Right cardiac atrium (tissue), 5 donors: Measurements from ENCODE around the gene RPL35. TPM values are rescaled to one million over a fixed set of nuclear protein-coding genes. Genes with fewer than 3 reads are reported as not detected.

Experiments
- ATAC-seq, 2 donors: fragments of 200-7000 bp; cut with Tn5 transposase; one replicate each; pipeline versions ENCODE4 v1.8.0 to v1.9.1; 2020; ENCODE audit warnings: moderate library complexity in 2 of 2, mild to moderate bottlenecking in 1 of 2
- DNase-seq, 3 donors: peaks; one replicate each; pipeline ENCODE4 v3.0.0-alpha.2; 2020
- H3K27ac ChIP-seq: one replicate; pipeline ENCODE4 v1.5.1; 2013; ENCODE audit warnings: mild to moderate bottlenecking, low read length, control low read depth, moderate library complexity
- H3K27me3 ChIP-seq: one replicate; pipeline ENCODE4 v1.6.1; 2013; ENCODE audit not compliant: control insufficient read depth, insufficient read depth
- H3K4me1 ChIP-seq: one replicate; pipeline ENCODE4 v1.6.1; 2013; ENCODE audit warnings: low read length; ENCODE audit not compliant: control insufficient read depth, insufficient read depth
- H3K4me3 ChIP-seq: one replicate; pipeline ENCODE4 v1.5.1; 2013; ENCODE audit warnings: low read length, control low read depth
- H3K9me3 ChIP-seq: one replicate; pipeline ENCODE4 v1.6.1; 2013; ENCODE audit warnings: low read length; ENCODE audit not compliant: control insufficient read depth
- WGBS: extraction: QIAGEN DNeasy Blood & Tissue Kit; methylation state at CpG from one replicate; pipeline ENCODE4 v1.1.7; 2013; 5-methylcytosine and 5-hydroxymethylcytosine counted together
- intact Hi-C, 4 donors: fragments of 100-400 bp; cut with DNase I; formaldehyde crosslinking; loops; one replicate each; pipeline versions ENCODE4 v1.11.0 to v1.14.0; 2022 to 2023
- polyA plus RNA-seq: library from polyadenylated mRNA; stranded (reverse); fragments of 200-250 nt; gene quantifications from one replicate; pipeline ENCODE4 v1.2.3, GENCODE V29; 2013
- total RNA-seq, 4 donors: library from RNA; stranded (reverse); fragmentation: NEBNext Ultra II Directional; extraction: Animal tissue kit (Norgen Biotek cat#: 25700); gene quantifications; one replicate each; pipeline ENCODE4 v1.2.1, GENCODE V29; 2021
- donor health status: healthy with polysubstance abuse.
- donor health status: DM: no; HTN: yes; CAD: no.
- donor health status: DM: no; HTN: no; CAD: no.
- donor health status: DM: no; HTN: yes; CAD: no; lungs with severe emphysema.
- donor health status: DM: yes; HTN: yes; CAD: no.

Gene RPL35
- total and polyA plus RNA-seq, 5 donors: 696 to 2,205 (median 795) TPM

DNA sequence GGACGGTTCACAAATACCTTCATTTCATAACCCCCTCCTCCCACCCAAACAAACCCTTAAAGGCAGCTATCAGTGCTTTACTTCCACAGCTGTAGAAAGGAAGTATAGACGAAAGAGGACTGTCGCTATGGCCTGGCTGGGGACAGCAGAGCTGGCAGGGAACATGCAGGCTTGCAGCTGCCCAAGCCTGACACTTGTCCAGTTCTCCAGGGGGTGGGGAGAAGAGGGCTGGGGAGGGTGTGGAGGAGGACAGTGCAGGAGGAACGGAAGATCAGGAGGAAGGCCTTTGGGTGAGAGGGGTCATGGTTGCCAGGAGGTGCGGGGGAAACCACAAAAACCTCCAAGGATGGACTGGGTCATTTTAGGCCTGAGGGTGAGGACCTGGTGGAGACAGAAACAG is 26.1 kb upstream of the RPL35 start:
- WGBS: 79% methylated on average over 5 of the region's 5 CpGs
- Histone ChIP-seq H3K9me3 (no peaks in the 10 kb centered on the region), H3K4me1 (no peaks in the 10 kb centered on the region), H3K4me3 (no peak overlapping the region), H3K27me3 (no peaks in the 10 kb centered on the region), H3K27ac (no peak overlapping the region)
- DNase-seq (no peak), ATAC-seq (no peak)
- intact Hi-C loops: no loop called here

DNA sequence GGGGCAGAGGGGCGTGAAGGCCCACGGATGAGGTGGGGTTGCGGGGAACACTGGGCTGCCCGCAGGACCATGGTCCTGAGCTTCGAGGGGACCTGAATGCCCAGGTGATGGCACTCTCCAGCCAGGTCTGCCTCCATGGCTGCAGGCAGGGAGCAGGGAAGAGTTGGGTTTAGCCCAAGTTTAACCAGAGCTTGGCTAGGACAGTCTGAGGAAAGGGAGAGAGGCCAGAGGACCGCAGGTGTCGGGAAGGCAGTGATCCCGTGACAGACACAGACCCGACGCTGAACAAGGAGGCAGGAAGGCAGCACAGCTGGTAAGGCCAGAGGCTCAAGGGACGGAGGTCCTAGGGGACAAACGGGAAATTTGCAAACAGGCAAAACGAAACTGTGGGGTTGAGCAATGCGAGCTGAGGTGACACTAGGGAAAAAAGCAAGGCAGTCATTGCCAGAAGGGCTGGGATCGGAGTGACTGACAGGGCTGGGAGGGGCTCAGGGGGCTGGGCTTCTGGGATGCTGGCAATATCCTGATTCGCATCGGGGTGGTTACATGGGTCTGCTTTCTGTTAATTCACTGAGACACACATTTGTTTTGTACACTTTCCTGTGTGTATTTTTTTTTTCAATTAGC is 25.2 kb upstream of the RPL35 start:
- no peak for DNase-seq
- no peaks in the 10 kb centered on the region for H3K27me3 ChIP-seq
- no peaks in the 10 kb centered on the region for H3K4me1 ChIP-seq
- ATAC-seq: no peak
- 84% methylated on average over 17 of the region's 17 CpGs for WGBS
- no peaks in the 10 kb centered on the region for H3K9me3 ChIP-seq
- intact Hi-C loops: no loop called here
- H3K27ac ChIP-seq: no peak overlapping the region
- H3K4me3 ChIP-seq: no peak overlapping the region

DNA sequence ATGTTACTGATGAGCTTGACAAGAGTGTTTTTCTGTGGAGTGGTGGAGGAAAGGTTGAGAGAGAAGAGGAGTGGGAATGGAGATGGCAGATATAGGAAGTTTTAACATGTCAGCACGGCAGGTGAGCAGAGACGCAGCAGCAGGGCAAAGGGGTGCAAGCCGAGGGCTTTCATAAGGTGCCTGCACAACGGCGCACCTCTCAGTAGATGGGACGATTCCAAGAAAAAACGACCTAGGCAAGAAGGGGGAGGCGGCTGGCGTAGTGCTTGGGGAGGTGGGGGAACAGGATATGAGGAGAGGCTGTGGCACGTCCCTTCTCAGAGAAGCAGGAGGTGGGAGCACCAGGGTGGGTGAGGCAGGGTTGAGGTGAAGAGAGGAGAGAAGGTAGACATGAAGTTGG is 24.7 kb upstream of the RPL35 start:
- H3K27me3 ChIP-seq: no peaks in the 10 kb centered on the region
- H3K4me3 ChIP-seq: no peak overlapping the region
- no peak overlapping the region for H3K27ac ChIP-seq
- intact Hi-C loops: no loop called here
- H3K9me3 ChIP-seq: no peaks in the 10 kb centered on the region
- 81% methylated on average over 10 of the region's 10 CpGs for WGBS
- DNase-seq (no peak), ATAC-seq (no peak)
- H3K4me1 ChIP-seq: no peaks in the 10 kb centered on the region

DNA sequence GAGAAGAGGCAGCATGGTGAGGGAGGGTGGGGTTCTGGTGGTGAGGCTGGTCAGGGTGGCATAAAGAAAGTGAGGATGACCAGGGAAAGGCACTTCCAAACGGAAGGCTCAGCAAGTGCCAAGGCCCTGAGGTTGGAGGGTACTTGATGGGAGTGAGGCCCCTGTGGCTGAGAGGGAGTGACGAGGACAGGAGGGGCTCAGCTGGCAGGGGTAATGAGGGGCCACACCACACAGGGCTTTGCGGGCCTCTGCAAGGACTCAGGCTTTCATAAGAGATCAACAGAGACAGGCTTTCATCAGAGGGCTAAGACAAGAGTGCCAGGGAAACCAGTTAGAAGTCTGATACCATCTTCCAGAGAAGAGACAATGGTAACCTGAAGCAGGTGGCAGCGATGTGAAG is 23.8 kb upstream of the RPL35 start:
- no peaks in the 10 kb centered on the region for H3K27me3 ChIP-seq
- H3K27ac ChIP-seq: no peak overlapping the region
- DNase-seq: no peak
- no peaks in the 10 kb centered on the region for H3K9me3 ChIP-seq
- intact Hi-C loops: no loop called here
- WGBS: 92% methylated on average over 4 of the region's 4 CpGs
- no peaks in the 10 kb centered on the region for H3K4me1 ChIP-seq
- H3K4me3 ChIP-seq: no peak overlapping the region
- no peak for ATAC-seq

DNA sequence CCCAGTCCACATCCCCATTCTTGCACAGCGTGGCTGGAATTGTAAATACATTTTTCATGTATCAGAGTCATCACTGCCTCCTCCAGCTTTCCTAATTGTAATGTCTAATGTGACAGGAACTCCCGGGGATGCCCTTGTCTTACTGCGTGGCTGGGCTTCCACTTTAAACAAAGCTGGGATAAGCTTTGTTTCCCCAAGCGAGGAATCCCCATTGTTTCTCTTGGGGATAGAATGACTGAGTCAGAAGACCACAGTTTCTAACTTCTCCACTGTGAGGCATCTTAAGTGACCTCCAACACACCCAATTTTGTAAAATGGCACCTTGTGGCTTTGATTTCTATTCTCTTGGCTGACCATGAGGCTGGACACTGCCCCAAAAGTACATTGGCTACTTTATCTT is 22.6 kb upstream of the RPL35 start:
- ATAC-seq (no peak), DNase-seq (no peak)
- Histone ChIP-seq H3K27ac (no peak overlapping the region), H3K4me1 (no peaks in the 10 kb centered on the region), H3K27me3 (no peaks in the 10 kb centered on the region), H3K4me3 (no peak overlapping the region), H3K9me3 (no peaks in the 10 kb centered on the region)
- intact Hi-C loops: no loop called here
- 74% methylated on average over 4 of the region's 4 CpGs for WGBS

DNA sequence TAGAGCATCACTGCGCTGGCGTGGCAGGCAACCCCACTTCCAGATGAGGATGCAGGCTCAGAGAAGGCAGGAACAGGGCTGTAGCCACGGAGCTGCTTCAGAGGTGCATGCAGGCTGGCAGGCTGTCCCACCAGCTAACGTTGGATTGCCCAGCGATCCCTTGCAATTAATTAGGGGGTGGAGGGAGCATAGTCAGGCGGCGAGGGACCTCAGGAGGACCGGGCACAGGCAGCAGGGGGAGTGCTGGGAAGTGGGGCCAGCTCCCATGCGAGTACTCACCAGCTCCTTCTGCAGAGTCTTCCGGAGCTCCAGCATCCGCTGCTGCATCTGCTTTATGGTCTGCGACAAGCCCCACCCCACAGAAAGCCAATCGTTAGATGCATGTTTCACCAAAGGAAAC is 20.5 kb upstream of the RPL35 start:
- intact Hi-C loops: no loop called here
- Histone ChIP-seq H3K4me1 (no peaks in the 10 kb centered on the region), H3K9me3 (no peaks in the 10 kb centered on the region), H3K27ac (no peak overlapping the region), H3K4me3 (no peak overlapping the region), H3K27me3 (no peaks in the 10 kb centered on the region)
- ATAC-seq (peak in 1 of 2 donors; percentile 13), DNase-seq (no peak)
- WGBS: 72% methylated on average over 13 of the region's 13 CpGs

DNA sequence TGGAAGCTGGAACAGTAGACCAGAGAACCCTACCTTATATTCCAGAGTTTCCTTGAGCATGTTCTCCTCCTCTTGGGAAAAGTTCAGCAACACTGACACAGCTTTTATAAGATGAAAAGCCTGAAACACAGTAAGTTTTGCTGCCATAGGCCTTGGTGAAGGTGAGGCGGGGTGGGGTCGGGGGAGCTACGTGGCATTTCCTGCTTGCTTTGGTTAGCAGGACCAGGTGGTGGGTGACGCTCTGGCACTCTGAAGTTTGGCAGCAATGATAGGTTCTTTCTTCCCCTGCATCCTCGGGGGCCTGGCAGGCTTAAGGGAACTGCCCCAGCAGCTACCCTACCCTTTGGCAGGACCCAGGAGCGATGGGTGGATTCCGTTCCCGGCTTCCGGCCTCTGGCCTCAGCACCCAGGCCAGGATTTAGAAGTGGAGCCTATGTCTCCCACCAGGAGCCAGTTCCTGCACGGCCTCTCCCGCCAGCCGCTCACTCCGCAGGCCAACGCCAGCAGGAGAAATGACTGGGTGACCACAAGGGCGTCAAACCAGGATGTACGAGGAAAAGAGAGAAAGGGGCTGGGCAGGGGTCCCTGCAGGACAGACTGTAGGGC is 19.5 kb upstream of the RPL35 start:
- Histone ChIP-seq H3K4me3 (no peak overlapping the region), H3K4me1 (no peaks in the 10 kb centered on the region), H3K27ac (no peak overlapping the region), H3K27me3 (no peaks in the 10 kb centered on the region), H3K9me3 (no peaks in the 10 kb centered on the region)
- ATAC-seq (no peak), DNase-seq (no peak)
- intact Hi-C loops: no loop called here
- WGBS: 92% methylated on average over 16 of the region's 16 CpGs

DNA sequence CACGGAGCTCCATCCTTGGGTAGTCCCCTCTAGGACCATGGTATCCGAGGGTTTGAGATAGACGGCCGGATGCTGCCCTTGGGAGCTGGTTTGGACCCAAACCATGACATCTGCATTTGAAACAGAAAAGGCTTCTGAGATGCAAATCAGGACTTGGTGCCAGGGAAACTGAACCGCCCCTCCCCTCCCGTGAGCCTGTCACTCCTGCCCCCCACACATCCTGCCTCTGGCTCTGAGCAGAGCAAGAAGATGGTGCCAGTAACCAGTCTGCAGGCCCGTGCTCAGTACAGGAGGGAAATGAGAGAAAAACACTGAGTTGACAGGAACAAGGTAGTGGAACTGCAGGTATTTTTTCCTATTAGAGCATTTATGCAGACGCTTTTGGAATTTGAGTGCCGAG is 18.7 kb upstream of the RPL35 start:
- intact Hi-C loops: no loop called here
- Histone ChIP-seq H3K4me1 (no peaks in the 10 kb centered on the region), H3K27me3 (no peaks in the 10 kb centered on the region), H3K27ac (no peak overlapping the region), H3K4me3 (no peak overlapping the region), H3K9me3 (no peaks in the 10 kb centered on the region)
- no peak for ATAC-seq
- WGBS: 62% methylated on average over 9 of the region's 9 CpGs
- DNase-seq: no peak

DNA sequence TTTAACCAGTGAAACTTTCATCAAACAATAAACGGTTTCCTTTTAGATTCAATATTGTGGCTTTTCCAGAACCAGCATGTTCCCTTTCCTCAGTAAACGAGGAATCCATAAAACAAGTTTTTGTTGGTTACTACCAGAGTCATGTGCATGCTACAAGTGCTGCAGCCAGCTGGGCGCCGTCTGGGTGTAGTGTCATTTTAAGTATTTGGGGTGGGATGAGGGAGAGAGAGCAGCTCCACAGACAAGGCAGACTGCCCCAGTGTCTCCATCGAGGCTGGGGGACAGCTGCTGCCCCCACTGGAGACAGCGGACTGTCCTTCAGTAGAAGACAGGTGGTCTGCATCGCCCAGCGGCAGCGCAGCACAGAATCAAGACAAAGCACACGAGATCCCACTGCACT is 17.5 kb upstream of the RPL35 start:
- ATAC-seq: no peak
- WGBS: 64% methylated on average over 10 of the region's 10 CpGs

DNA sequence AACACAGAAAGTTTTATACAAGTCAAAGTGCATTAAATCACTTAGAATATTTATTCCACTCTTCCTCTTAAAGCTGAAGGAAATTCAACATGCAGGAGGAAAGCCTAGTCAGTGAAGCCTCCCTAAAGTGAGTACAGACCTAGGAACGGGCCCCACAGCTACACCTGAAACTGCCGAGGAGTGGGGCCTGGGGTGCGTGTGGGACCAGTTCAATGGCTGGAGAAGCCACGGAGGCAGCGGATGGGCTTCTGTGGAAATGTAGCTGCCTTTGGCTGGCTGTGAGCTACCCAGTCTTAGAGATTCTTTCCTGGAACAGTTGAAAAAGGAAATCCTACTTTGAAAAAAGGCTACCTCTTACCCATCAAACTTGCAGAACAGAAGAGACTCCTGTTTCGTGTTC is 16.8 kb upstream of the RPL35 start:
- Histone ChIP-seq H3K9me3 (no peaks in the 10 kb centered on the region), H3K4me3 (no peak overlapping the region), H3K27me3 (no peaks in the 10 kb centered on the region), H3K27ac (no peak overlapping the region), H3K4me1 (no peaks in the 10 kb centered on the region)
- 87% methylated on average over 6 of the region's 6 CpGs for WGBS
- ATAC-seq: no peak
- no peak for DNase-seq
- intact Hi-C loops: no loop called here

More for the DNA sequence above, 17.5 kb upstream of the RPL35 start:
- Histone ChIP-seq H3K27me3 (no peaks in the 10 kb centered on the region), H3K4me3 (no peak overlapping the region), H3K9me3 (no peaks in the 10 kb centered on the region), H3K27ac (no peak overlapping the region), H3K4me1 (no peaks in the 10 kb centered on the region)
- DNase-seq: no peak
- intact Hi-C loops: no loop called here

DNA sequence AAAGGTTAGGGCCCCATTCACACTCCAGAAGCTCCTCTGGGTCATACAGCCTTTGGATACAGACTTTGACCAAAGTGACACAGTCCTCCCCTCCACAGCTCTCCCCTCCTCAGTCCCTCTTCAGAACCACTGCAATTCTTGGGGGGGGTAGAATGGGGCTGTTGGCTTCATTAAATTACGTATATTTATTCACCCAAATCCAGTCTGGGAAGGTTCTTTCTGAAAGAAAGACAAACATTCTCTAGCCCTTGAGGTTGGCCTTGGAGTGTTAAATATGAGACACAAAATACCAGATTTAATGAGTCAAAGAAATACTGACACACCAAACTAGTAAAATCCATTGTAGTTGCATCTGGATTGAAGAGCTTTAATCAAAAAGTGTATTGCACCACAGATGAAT is 16.3 kb upstream of the RPL35 start:
- no peak overlapping the region for H3K27ac ChIP-seq
- no peaks in the 10 kb centered on the region for H3K4me1 ChIP-seq
- no peak for ATAC-seq
- intact Hi-C loops: no loop called here
- DNase-seq: no peak
- no peaks in the 10 kb centered on the region for H3K9me3 ChIP-seq
- WGBS: 80% methylated on average over 1 of the region's 1 CpG
- H3K4me3 ChIP-seq: no peak overlapping the region
- no peaks in the 10 kb centered on the region for H3K27me3 ChIP-seq
